Mesenchymal stem cell (in vitro differentiated cells and primary cell): ENCODE data around the gene KLHL36.

Source experiments
- DNase-seq: peaks from one replicate; pipeline ENCODE4 v3.0.0-alpha.2; 2013
- H2AFZ ChIP-seq: one replicate; pipeline ENCODE4 v1.6.1; 2013; ENCODE audit warnings: low read depth, mild to moderate bottlenecking, control low read depth, inconsistent platforms, low read length, moderate library complexity
- H2AK5ac ChIP-seq: 2 replicates; pipeline ENCODE4 v1.6.1; 2013; ENCODE audit warnings: low read length, moderate library complexity, mild to moderate bottlenecking, inconsistent platforms; ENCODE audit not compliant: severe bottlenecking
- H2BK120ac ChIP-seq: one replicate; pipeline ENCODE4 v1.6.1; 2013; ENCODE audit warnings: low read depth, mild to moderate bottlenecking, inconsistent platforms, low read length, moderate library complexity
- H2BK12ac ChIP-seq, 2 experiments: one replicate each; pipeline ENCODE4 v1.6.1; 2013; ENCODE audit warnings: inconsistent platforms in 2 of 2, low read length in 2 of 2, mild to moderate bottlenecking in 2 of 2, moderate library complexity in 2 of 2, control low read depth in 1 of 2
- H2BK15ac ChIP-seq: one replicate; pipeline ENCODE4 v1.6.1; 2013; ENCODE audit warnings: mild to moderate bottlenecking, low read depth, inconsistent platforms; ENCODE audit not compliant: poor library complexity, severe bottlenecking
- H2BK5ac ChIP-seq: 2 replicates; pipeline ENCODE4 v1.6.1; 2013; ENCODE audit warnings: low read depth, mild to moderate bottlenecking, low read length, control low read depth, inconsistent platforms; ENCODE audit not compliant: poor library complexity, severe bottlenecking
- H3K14ac ChIP-seq, 2 experiments: one replicate each; pipeline ENCODE4 v1.6.1; 2013; ENCODE audit warnings: inconsistent platforms in 2 of 2, low read length in 2 of 2, control low read depth in 1 of 2, mild to moderate bottlenecking in 1 of 2, moderate library complexity in 1 of 2
- H3K18ac ChIP-seq, 2 experiments: one replicate each; pipeline ENCODE4 v1.6.1; 2013; ENCODE audit warnings: inconsistent platforms in 2 of 2, low read length in 2 of 2, control low read depth in 1 of 2, low read depth in 1 of 2, mild to moderate bottlenecking in 1 of 2
- H3K23ac ChIP-seq, 2 experiments: one replicate each; pipeline ENCODE4 v1.6.1; 2013; ENCODE audit warnings: inconsistent platforms in 2 of 2, low read length in 2 of 2, mild to moderate bottlenecking in 2 of 2, moderate library complexity in 2 of 2, control low read depth in 1 of 2
- H3K27ac ChIP-seq: 2 replicates; pipeline ENCODE4 v1.5.1; 2013; ENCODE audit warnings: mild to moderate bottlenecking, moderate library complexity, low read length, control low read depth, inconsistent platforms; ENCODE audit not compliant: poor library complexity, severe bottlenecking
- H3K27me3 ChIP-seq, 2 experiments: 2 replicates each; pipeline versions ENCODE4 v1.6.1 to v1.7.0; 2013; ENCODE audit warnings: low read length in 2 of 2, mild to moderate bottlenecking in 2 of 2, moderate library complexity in 2 of 2, control low read depth in 1 of 2, inconsistent platforms in 1 of 2; ENCODE audit not compliant: control insufficient read depth in 1 of 2, insufficient read depth in 1 of 2
- H3K36me3 ChIP-seq, 2 experiments: 2 replicates each; pipeline versions ENCODE4 v1.6.1 to v1.7.0; 2013; ENCODE audit warnings: low read length in 2 of 2, control low read depth in 1 of 2, inconsistent platforms in 1 of 2, low read depth in 1 of 2, mild to moderate bottlenecking in 1 of 2; ENCODE audit not compliant: insufficient read depth in 2 of 2, control insufficient read depth in 1 of 2
- H3K4ac ChIP-seq, 2 experiments: one replicate each; pipeline ENCODE4 v1.6.1; 2013; ENCODE audit warnings: inconsistent platforms in 2 of 2, low read length in 2 of 2, mild to moderate bottlenecking in 2 of 2, moderate library complexity in 2 of 2, control low read depth in 1 of 2, low read depth in 1 of 2
- H3K4me1 ChIP-seq: 2 replicates; pipeline ENCODE4 v1.6.1; 2013; ENCODE audit warnings: low read depth, low read length, control low read depth; ENCODE audit not compliant: control insufficient read depth, insufficient read depth
- H3K4me2 ChIP-seq: 2 replicates; pipeline ENCODE4 v1.6.1; 2013; ENCODE audit warnings: low read length, mild to moderate bottlenecking, inconsistent platforms; ENCODE audit not compliant: poor library complexity, severe bottlenecking
- H3K4me3 ChIP-seq, 2 experiments: 2 replicates each; pipeline versions ENCODE4 v1.5.1 to v1.7.0; 2013; ENCODE audit warnings: low read length in 2 of 2, mild to moderate bottlenecking in 2 of 2, control low read depth in 1 of 2, low read depth in 1 of 2; ENCODE audit not compliant: insufficient read depth in 1 of 2
- H3K79me1 ChIP-seq: replicated peaks from 2 replicates; pipeline ENCODE4 v1.6.1; 2013; ENCODE audit warnings: mild to moderate bottlenecking, control low read depth, low read length, inconsistent platforms; ENCODE audit not compliant: poor library complexity, severe bottlenecking
- H3K9ac ChIP-seq: 2 replicates; pipeline ENCODE4 v1.7.0; 2013; ENCODE audit warnings: mild to moderate bottlenecking, low read length, moderate library complexity
- H3K9me3 ChIP-seq: 2 replicates; pipeline ENCODE4 v1.7.0; 2013; ENCODE audit warnings: mild to moderate bottlenecking, low read length; ENCODE audit not compliant: control insufficient read depth
- H4K8ac ChIP-seq: one replicate; pipeline ENCODE4 v1.6.1; 2013; ENCODE audit warnings: inconsistent platforms, mild to moderate bottlenecking, low read length, moderate library complexity
- H4K91ac ChIP-seq: one replicate; pipeline ENCODE4 v1.6.1; 2013; ENCODE audit warnings: mild to moderate bottlenecking, low read length, inconsistent platforms
- WGBS: methylation state at CpG from one replicate; pipeline ENCODE4 v1.1.7; 2013; ENCODE audit warnings: mixed read lengths; 5-methylcytosine and 5-hydroxymethylcytosine counted together

Gene KLHL36

DNA sequence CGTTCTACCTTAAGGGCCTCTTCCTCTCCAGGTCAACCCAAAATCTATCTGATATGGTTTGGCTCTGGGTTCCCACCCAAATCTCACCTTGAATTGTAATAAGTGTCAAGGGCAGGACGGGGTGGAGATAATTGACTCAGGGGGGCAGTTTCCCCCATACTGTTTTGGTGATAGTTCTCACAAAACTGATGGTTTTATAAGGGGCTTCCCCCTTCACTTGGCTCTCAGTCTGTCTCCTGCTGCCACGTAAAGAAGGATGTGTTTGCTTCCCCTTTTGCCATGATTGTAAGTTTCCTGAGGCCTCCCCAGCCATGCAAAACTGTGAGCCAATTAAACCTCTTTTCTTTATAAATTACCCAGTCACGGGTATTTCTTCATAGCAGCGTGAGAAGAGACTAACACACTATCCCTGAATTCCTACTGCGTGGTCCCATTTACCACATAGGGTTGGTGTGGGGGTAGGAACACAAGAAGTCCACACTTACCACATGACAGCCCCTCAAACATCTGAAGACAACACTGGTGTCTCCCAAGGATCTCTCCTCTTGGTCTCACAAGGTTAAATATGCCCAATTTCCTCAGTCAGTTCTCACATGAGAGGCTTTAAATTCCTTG is 38.6 kb upstream of the KLHL36 start:
- no peaks in the 10 kb centered on the region for H3K9me3 ChIP-seq
- H4K91ac ChIP-seq: no peak overlapping the region
- no peak overlapping the region for H3K9ac ChIP-seq
- H2BK15ac ChIP-seq: no peak overlapping the region
- 88% methylated on average over 6 of the region's 6 CpGs for WGBS
- no peak overlapping the region for H3K18ac ChIP-seq
- H2BK12ac ChIP-seq: no peak overlapping the region
- no peak overlapping the region for H2AK5ac ChIP-seq
- no peak for DNase-seq
- no peak overlapping the region for H3K23ac ChIP-seq
- H3K36me3 ChIP-seq: peaks cover 52 to 60% of the 10 kb centered on the region in 2 experiments
- H3K79me1 ChIP-seq: peaks cover 19% of the 10 kb centered on the region
- no peak overlapping the region for H2BK5ac ChIP-seq
- no peaks in the 10 kb centered on the region for H3K27me3 ChIP-seq
- H3K4me3 ChIP-seq: no peak overlapping the region
- no peak overlapping the region for H3K27ac ChIP-seq
- no peak overlapping the region for H3K14ac ChIP-seq
- H4K8ac ChIP-seq: no peak overlapping the region
- no peak overlapping the region for H2AFZ ChIP-seq
- no peak overlapping the region for H2BK120ac ChIP-seq
- H3K4me2 ChIP-seq: no peak overlapping the region
- peaks cover 20% of the 10 kb centered on the region for H3K4me1 ChIP-seq
- no peak overlapping the region for H3K4ac ChIP-seq

DNA sequence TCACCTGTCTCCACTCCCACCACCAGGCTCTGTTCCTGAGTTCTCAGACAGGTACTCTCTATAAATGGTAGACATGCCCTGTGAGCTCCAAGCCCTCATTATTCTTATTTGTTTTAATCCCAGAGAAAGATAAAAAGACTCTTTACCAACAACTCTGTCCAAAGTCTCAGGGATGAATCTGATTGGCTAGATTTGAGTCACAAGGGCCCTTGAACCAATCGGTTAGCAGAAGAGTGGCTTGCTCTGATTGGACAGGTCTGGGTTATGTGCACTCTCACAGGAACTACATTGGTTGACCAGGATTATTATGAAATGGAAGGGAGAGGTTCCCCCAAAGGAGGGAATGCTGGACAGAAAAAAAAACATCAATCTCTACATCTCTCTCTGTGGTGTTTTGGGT is 37.9 kb upstream of the KLHL36 start:
- Histone ChIP-seq H2BK12ac (no peak overlapping the region), H3K23ac (no peak overlapping the region), H3K18ac (no peak overlapping the region), H3K27me3 (no peaks in the 10 kb centered on the region), H2BK15ac (no peak overlapping the region), H4K8ac (no peak overlapping the region), H4K91ac (no peak overlapping the region), H3K14ac (no peak overlapping the region), H3K4me3 (no peak overlapping the region), H3K4ac (no peak overlapping the region), H3K4me1 (peaks cover 23% of the 10 kb centered on the region), H3K27ac (no peak overlapping the region), H3K9me3 (no peaks in the 10 kb centered on the region), H3K9ac (no peak overlapping the region), H3K4me2 (no peak overlapping the region), H2AK5ac (no peak overlapping the region), H3K36me3 (peaks cover 47 to 65% of the 10 kb centered on the region in 2 experiments), H2BK5ac (no peak overlapping the region), H2BK120ac (no peak overlapping the region), H3K79me1 (peaks cover 18% of the 10 kb centered on the region), H2AFZ (no peak overlapping the region)
- no peak for DNase-seq
- 91% methylated on average over 1 of the region's 1 CpG for WGBS

DNA sequence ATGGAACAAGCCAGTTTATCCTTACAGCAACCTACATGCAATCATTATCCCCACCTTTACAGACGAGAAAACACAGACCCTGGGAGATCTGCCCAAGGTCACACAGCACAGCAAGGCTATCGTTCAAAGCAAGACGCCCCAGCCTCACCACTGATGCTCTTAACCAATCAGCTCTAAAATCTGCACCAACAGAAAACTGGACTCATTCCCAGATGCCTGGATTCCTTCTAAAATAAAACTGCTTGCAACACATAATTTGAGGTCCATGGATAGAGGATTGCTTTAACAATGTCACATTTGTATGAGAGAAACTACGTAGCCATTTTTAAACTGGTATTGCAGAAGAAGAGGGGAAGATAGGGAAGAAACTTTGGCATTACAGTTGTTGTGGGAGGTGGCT is 37.3 kb upstream of the KLHL36 start:
- Histone ChIP-seq H4K8ac (no peak overlapping the region), H2BK15ac (no peak overlapping the region), H3K9me3 (no peaks in the 10 kb centered on the region), H2AK5ac (no peak overlapping the region), H3K4me1 (peaks cover 28% of the 10 kb centered on the region), H3K23ac (no peak overlapping the region), H3K4me3 (no peak overlapping the region), H3K36me3 (peaks cover 44 to 65% of the 10 kb centered on the region in 2 experiments), H3K27me3 (no peaks in the 10 kb centered on the region), H3K9ac (peak overlapping the region; percentile 18), H3K27ac (no peak overlapping the region), H3K18ac (no peak overlapping the region), H3K4ac (no peak overlapping the region), H3K4me2 (no peak overlapping the region), H2AFZ (no peak overlapping the region), H2BK120ac (no peak overlapping the region), H3K14ac (no peak overlapping the region), H2BK5ac (no peak overlapping the region), H2BK12ac (no peak overlapping the region), H3K79me1 (peaks cover 15% of the 10 kb centered on the region), H4K91ac (no peak overlapping the region)
- 92% methylated on average over 4 of the region's 4 CpGs for WGBS
- DNase-seq: peak; percentile 48

DNA sequence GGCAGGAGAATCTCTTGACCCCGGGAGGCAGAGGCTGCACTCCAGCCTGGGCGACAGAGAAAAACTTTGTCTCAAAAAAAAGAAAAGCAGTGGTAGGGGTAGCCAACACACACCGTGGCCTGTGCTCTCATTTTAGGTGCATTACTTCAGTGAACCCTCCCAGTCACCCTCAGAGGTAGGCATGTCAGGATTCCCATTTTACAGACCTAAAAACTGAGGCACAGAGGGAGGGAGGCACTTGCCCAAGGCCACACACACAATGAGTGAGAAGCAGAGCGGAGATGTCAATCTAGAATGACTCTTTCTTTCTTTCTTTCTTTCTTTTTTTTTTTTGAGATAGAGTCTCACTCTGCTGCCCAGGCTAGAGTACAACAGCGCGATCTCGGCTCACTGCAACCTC is 35.6 kb upstream of the KLHL36 start:
- H3K4ac ChIP-seq: no peak overlapping the region
- H3K14ac ChIP-seq: no peak overlapping the region
- no peaks in the 10 kb centered on the region for H3K27me3 ChIP-seq
- H2AK5ac ChIP-seq: no peak overlapping the region
- peaks cover 30% of the 10 kb centered on the region for H3K4me1 ChIP-seq
- H4K91ac ChIP-seq: no peak overlapping the region
- DNase-seq: no peak
- H3K36me3 ChIP-seq: peaks cover 29 to 48% of the 10 kb centered on the region in 2 experiments
- H3K23ac ChIP-seq: no peak overlapping the region
- H3K79me1 ChIP-seq: peaks cover 13% of the 10 kb centered on the region
- no peak overlapping the region for H3K18ac ChIP-seq
- H3K9ac ChIP-seq: no peak overlapping the region
- H3K27ac ChIP-seq: no peak overlapping the region
- no peak overlapping the region for H2BK5ac ChIP-seq
- no peak overlapping the region for H2BK12ac ChIP-seq
- H3K4me3 ChIP-seq: no peak overlapping the region
- H2BK120ac ChIP-seq: no peak overlapping the region
- H3K9me3 ChIP-seq: no peaks in the 10 kb centered on the region
- no peak overlapping the region for H3K4me2 ChIP-seq
- 96% methylated on average over 7 of the region's 7 CpGs for WGBS
- H2BK15ac ChIP-seq: no peak overlapping the region
- H2AFZ ChIP-seq: no peak overlapping the region
- H4K8ac ChIP-seq: no peak overlapping the region
